PC-3 (cell line): ENCODE measurements around the gene SNRPD1.
"Not testable (repeated sequence)": the region's sequence is repeated elsewhere in the genome, so short reads cannot be mapped to it uniquely, and the experiment has no call there.

Experiments
- CTCF ChIP-seq: fragments of 300-600 bp; sonication (generic); conservative IDR thresholded peaks from 2 replicates; pipeline ENCODE4 v1.5.1; 2017; ENCODE audit warnings: antibody characterized with exemption, low read depth, mild to moderate bottlenecking, low read length
- EZH2 ChIP-seq: fragments of 300-600 bp; sonication (generic); IDR thresholded peaks from one replicate; pipeline ENCODE4 v1.6.1; 2017; ENCODE audit warnings: antibody characterized with exemption, mild to moderate bottlenecking, low read length; ENCODE audit not compliant: unreplicated experiment
- EZH2phosphoT487 ChIP-seq: fragments of 300-600 bp; sonication (generic); IDR thresholded peaks from 2 replicates; pipeline ENCODE4 v1.6.1; 2018; ENCODE audit warnings: mild to moderate bottlenecking, antibody characterized with exemption, low read length, borderline replicate concordance

GRCh38 chr18:21611401-21612124 lies 551 bp upstream of the SNRPD1 start:
- TF ChIP-seq CTCF, EZH2phosphoT487, EZH2: not testable (repeated sequence)
